GM12801 (cell line): ENCODE measurements around the gene MAPK11.

Source experiments
- TF ChIP-seq, protein P1 (sequence below): IDR thresholded peaks from one replicate; pipeline ENCODE4 v1.5.1; 2011; ENCODE audit warnings: control low read depth; ENCODE audit not compliant: insufficient read length; ENCODE audit errors: extremely low read depth

MAPK11 gene

DNA sequence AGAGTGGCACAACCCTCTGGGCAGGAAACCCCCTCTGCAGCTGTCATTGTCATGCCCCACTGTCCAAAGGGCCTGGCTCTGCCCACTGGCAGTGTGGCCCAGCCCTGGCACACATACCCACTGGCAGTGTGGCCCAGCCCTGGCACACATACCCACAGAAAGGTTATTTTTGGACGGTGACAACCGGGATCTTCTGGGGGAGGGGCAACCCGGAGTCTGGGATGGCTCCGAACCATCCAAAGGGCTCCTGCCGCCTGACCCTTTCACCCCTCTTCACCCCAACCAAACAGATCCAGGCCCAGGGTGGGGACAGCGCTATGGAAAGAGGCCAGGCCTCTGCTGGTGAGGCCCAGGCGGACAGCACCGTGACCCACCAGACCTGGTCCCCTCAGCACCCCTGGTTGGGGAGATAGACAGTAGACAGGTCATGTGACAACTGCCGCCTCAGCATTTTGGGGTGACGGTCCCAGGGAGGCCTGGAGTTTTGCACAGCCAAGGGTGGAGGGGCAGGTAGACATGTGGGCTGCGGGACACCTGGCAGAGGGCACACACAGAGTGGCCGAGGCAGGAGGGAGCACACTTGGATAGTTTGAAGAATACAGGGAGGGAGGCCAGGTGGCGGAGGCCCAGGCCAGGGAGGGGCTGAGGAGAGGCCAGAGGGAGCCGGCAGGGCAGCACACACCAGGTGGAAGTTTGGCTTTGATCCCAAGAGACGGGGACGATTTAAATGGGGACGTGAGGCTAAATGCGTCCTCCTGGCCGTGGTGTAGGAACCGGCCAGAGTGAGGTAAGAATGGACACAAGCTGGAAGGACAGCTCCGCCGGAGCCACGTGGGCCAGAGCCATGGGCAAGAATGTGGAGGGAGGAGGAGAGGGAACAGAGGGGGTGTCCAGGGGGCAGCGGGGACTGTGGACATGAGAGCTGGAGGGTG lies 11.6 kb downstream of the MAPK11 start:
- TF ChIP-seq, protein P1, sequence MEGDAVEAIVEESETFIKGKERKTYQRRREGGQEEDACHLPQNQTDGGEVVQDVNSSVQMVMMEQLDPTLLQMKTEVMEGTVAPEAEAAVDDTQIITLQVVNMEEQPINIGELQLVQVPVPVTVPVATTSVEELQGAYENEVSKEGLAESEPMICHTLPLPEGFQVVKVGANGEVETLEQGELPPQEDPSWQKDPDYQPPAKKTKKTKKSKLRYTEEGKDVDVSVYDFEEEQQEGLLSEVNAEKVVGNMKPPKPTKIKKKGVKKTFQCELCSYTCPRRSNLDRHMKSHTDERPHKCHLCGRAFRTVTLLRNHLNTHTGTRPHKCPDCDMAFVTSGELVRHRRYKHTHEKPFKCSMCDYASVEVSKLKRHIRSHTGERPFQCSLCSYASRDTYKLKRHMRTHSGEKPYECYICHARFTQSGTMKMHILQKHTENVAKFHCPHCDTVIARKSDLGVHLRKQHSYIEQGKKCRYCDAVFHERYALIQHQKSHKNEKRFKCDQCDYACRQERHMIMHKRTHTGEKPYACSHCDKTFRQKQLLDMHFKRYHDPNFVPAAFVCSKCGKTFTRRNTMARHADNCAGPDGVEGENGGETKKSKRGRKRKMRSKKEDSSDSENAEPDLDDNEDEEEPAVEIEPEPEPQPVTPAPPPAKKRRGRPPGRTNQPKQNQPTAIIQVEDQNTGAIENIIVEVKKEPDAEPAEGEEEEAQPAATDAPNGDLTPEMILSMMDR, result no peak

DNA sequence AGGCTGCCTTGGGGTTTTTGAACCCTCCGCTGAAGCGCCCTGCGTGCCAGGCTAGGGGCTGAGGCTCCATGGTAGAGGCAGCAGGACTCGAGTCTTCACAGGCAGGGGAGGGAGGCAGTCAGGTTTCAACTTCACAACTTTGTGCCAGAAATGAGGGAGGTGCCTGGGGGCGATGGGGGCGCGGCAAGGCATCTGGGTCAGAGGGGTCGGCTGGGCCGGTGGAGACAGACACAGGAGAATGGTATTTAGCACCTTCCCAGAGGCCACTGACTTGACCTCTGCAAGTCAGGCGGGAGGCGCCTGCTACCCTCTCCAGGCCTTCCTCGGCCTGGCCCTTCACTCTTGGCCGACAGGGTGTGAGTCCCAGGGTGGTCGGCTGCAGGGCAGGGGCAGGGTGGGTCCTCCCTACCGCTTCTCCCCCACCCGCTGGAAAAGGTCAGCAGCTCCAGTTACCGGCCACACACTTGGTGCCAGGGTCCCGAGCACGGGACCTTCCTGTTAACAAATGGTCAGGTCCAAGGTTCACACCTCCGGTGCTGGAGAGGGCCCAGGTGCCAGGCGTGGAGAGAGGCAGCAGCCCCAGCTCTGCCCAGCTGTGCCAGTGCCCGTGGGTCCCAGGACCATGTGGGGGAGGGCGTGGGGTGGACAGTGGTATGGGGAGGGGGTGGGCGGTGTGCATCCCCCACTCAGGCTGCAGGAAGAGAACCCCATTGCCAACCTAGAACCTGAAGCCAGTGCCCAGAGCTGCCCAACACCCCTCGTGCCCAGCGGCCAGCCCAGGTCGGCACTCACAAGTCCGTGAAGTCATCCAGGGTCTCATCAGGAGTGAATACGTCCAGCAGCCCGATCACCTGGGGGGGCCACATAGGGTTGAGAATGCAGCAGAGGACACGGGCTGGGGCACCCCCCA lies 12.5 kb downstream of the MAPK11 start:
- TF ChIP-seq, protein P1, result no peak

DNA sequence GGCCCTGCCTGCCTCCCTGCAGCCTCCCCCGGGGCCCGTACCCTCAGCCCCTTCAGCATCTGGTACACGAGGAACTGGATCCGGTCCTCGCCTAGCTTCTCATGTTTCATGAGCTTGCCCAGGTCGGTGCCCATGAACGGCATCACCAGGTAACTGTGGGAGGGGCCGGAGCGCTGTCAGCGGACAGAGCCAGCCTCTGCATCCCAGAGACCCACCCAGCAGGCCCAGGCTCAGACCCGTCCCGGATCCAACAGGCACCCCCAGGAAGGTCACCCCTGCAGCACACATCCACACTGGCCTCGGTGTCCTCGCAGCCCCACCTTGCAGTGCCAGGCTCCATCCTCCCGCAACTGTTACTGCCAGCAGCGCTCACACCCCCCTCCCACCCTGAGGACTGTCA lies 13.1 kb downstream of the MAPK11 start:
- TF ChIP-seq, protein P1, result no peak

DNA sequence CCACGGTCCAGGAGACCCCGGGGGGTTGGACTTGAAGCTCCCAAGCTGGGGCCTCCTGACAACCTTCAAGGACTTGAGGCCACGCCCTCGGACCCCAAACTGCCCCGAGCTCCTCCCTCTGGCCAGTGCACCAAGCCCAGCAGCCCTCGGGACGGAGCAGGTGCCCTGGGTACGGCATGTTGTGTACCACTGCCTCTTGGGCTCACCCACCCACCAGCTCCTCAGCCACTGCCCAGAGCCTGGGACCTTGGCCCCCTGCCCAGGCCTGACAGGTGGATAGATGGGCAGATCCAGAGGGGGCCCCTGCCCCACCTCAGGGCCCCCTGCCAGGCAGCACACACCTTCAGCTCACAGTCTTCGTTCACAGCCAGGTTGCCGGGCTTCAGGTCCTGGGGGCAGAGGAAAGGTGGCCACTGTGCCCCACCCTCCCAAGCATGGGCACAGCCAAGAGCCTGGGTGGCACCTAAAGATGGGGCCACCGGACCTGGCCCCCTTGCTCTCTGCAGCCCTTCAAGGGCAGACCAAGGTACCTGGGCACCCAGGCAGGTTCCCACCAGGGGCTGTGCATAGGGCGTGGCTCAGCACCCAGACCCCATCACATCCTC lies 13.8 kb downstream of the MAPK11 start:
- TF ChIP-seq, protein P1, result no peak

DNA sequence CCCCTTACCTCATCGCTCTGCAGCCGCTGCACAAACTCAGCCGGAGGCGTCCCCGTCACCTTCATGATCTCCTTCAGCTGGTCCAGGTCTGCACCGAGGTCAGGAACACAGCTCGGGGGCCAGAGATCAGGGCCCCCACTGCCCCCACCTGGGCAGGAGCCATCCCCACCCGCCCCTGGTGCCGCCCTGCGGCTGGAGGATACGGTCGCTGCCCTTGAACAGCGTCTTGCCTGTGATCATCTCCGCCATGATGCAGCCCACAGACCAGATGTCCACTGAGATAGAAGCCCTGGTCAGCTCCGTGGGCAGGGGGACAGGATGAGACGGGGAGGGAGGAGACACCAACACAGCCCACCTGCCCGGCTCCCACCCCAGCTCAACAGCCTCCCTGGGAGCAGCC lies 14.6 kb downstream of the MAPK11 start:
- TF ChIP-seq, protein P1, result no peak

DNA sequence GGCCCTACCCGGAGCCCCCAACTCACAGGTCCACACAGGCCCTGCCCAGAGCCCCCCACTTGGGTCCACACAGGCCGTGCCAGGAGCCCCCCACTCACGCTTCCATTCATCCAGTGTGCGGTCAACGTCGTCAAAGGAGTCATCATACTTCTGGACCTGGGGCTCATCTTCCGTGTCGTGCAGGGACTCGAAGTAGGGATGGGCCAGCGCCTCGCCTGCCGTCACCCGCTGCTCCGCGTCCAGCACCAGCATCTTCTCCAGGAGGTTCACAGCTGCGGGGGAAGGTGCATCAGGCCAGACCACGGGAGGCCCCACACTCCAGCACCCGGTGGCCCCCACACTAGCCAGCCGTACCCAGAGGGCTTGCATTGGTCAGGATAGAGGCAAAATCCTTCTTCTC lies 15.1 kb downstream of the MAPK11 start:
- TF ChIP-seq, protein P1, result no peak

DNA sequence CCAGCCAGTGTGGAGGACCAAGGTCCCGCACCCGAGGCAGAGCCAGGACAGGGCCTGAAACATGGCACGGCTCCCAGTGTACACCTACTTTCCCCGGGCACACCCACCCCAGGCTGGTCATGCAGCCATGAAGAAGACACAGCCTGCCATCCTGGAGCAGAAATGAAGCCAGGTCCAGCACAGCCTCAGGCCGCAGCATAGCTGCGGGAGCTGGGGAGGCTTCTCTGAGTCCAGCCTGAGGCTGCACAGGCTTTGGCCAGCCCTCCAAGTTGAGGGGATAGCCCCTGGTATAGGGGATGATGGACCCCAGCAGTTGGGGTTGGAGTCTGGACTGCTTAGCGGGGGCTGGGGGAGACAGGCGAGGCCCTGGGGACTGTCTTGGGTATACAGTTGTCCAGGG lies 16.2 kb downstream of the MAPK11 start:
- TF ChIP-seq, protein P1, result no peak
